Osteocyte (in vitro differentiated cells): ENCODE results near the gene ZNF277. TPM values are rescaled to one million over a fixed set of nuclear protein-coding genes. Genes with fewer than 3 reads are reported as not detected.

Source experiments
- DNase-seq: peaks from one replicate; pipeline ENCODE4 v3.0.0; 2021; ENCODE audit warnings: mixed read lengths; ENCODE audit not compliant: unreplicated experiment; ENCODE audit errors: extremely low spot score
- H3K27ac Mint-ChIP-seq: one replicate; pipeline ENCODE4 v1.8.0; 2021; ENCODE audit warnings: mild to moderate bottlenecking, mixed read lengths; ENCODE audit not compliant: unreplicated experiment
- H3K27me3 Mint-ChIP-seq: one replicate; pipeline ENCODE4 v1.8.0; 2021; ENCODE audit warnings: mixed read lengths; ENCODE audit not compliant: unreplicated experiment
- H3K36me3 Mint-ChIP-seq: one replicate; pipeline ENCODE4 v1.8.0; 2021; ENCODE audit warnings: mixed read lengths; ENCODE audit not compliant: unreplicated experiment
- H3K4me1 Mint-ChIP-seq: one replicate; pipeline ENCODE4 v1.8.0; 2021; ENCODE audit warnings: mixed read lengths; ENCODE audit not compliant: unreplicated experiment
- H3K4me3 Mint-ChIP-seq: one replicate; pipeline ENCODE4 v1.8.0; 2021; ENCODE audit warnings: mild to moderate bottlenecking, moderate library complexity, mixed read lengths; ENCODE audit not compliant: unreplicated experiment
- H3K9me3 Mint-ChIP-seq: one replicate; pipeline ENCODE4 v1.8.0; 2021; ENCODE audit warnings: mixed read lengths; ENCODE audit not compliant: unreplicated experiment
- total RNA-seq: library from RNA; stranded (reverse); gene quantifications from 2 replicates; pipeline ENCODE4 v1.2.1, GENCODE V29; 2021
- TF ChIP-seq, protein P1 (sequence below): fragments of 200-600 bp; sonication (generic); IDR thresholded peaks from 2 replicates; pipeline ENCODE4 v1.5.0; 2021; ENCODE audit warnings: antibody characterized with exemption, mild to moderate bottlenecking, moderate library complexity

Gene ZNF277
- total RNA-seq, 1 donor from 2014 or later: 28.1 TPM

DNA sequence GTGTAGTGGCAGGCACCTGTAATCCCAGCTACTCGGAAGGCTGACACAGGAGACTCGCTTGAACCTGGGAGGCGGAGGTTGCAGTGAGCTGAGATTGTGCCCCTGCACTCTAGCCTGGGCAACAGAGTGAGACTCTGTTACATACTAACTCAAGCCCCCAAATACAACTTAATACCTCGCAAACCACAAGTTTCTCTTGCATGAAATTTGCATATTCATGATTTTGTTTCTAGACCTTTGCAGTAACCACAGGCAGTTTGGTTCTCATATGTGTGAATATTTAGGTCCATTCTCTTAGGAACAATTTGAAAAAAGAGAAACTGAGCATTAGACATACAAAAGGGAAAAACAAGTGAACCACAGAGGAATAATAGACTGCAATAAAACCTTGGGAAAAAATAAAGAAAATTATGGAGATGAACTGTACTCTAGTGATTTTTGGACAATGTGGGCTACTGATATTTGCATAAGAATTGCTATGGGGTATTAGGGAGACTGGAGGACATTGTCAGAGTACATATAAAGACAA lies 77.0 kb downstream of the ZNF277 start:
- no peak overlapping the region for H3K27ac Mint-ChIP-seq
- H3K27me3 Mint-ChIP-seq: no peaks in the 10 kb centered on the region
- peaks cover 6% of the 10 kb centered on the region for H3K9me3 Mint-ChIP-seq
- TF ChIP-seq, protein P1, sequence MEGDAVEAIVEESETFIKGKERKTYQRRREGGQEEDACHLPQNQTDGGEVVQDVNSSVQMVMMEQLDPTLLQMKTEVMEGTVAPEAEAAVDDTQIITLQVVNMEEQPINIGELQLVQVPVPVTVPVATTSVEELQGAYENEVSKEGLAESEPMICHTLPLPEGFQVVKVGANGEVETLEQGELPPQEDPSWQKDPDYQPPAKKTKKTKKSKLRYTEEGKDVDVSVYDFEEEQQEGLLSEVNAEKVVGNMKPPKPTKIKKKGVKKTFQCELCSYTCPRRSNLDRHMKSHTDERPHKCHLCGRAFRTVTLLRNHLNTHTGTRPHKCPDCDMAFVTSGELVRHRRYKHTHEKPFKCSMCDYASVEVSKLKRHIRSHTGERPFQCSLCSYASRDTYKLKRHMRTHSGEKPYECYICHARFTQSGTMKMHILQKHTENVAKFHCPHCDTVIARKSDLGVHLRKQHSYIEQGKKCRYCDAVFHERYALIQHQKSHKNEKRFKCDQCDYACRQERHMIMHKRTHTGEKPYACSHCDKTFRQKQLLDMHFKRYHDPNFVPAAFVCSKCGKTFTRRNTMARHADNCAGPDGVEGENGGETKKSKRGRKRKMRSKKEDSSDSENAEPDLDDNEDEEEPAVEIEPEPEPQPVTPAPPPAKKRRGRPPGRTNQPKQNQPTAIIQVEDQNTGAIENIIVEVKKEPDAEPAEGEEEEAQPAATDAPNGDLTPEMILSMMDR: no peak
- H3K36me3 Mint-ChIP-seq: peaks cover 3% of the 10 kb centered on the region
- no peak overlapping the region for H3K4me3 Mint-ChIP-seq
- H3K4me1 Mint-ChIP-seq: peaks cover 19% of the 10 kb centered on the region
- no peak for DNase-seq

DNA sequence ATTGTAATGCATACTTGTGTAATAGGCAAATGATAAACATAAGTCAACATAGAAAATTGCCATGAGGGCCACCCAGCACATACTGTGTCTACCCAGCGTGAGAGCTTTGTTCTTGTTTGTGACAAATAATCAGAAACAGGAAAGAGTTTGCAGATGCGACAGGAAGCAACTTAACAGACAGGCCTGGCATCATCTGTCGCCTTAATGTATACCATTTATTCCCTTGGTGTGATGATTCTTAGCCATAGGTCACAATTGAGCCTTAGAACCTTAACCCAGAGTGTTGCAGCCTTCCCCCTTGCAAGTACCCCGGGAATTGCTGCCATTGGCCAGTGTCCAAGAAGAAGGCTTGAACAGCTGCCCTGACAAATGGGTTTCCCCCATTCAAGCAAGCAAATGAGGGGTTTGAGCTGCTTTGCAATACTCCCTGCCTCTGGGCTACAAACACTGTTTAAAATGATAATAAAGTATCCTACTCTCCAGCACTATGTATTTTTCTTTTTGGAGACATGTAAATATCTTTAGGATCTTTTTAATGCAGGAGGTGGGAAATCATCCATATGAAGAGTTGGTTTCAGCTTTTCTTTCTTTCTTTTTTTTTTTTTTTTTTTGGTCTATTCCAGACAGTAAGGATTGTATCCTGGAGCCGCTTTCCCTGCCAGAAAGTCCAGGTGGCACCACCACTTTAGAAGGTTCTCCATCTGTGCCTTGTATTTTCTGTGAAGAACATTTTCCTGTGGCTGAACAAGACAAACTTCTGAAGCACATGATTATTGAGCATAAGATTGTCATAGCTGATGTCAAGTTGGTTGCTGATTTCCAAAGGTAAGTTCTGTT lies 80.0 kb downstream of the ZNF277 start:
- Mint-ChIP-seq H3K4me1 (peaks cover 36% of the 10 kb centered on the region), H3K27me3 (no peaks in the 10 kb centered on the region), H3K9me3 (no peaks in the 10 kb centered on the region), H3K27ac (peak overlapping the region; percentile 60), H3K36me3 (peaks cover 3% of the 10 kb centered on the region), H3K4me3 (no peak overlapping the region)
- no peak for DNase-seq
- TF ChIP-seq, protein P1: no peak

DNA sequence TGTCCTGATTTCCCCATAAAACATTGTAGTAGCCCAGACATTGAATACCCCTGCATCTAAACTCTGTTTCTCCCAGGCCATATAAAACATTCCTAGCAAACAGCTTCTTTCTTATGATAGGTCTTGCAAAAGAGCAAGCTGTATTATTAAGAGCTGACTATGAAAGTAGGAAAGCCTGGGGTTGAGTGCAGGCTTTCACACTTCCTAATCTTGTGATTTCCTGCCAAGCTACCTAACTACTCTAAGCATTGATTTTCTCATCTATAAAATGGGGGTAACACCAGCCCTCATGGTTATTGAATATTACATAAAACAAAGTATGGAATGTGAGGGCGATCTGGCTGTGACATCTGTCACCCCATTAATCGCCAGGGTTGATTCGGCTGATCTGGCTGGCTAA lies 81.8 kb downstream of the ZNF277 start:
- TF ChIP-seq, protein P1: no peak
- H3K4me1 Mint-ChIP-seq: peaks cover 36% of the 10 kb centered on the region
- H3K27ac Mint-ChIP-seq: no peak overlapping the region
- peaks cover 5% of the 10 kb centered on the region for H3K36me3 Mint-ChIP-seq
- no peaks in the 10 kb centered on the region for H3K9me3 Mint-ChIP-seq
- no peaks in the 10 kb centered on the region for H3K27me3 Mint-ChIP-seq
- DNase-seq: no peak
- H3K4me3 Mint-ChIP-seq: no peak overlapping the region

DNA sequence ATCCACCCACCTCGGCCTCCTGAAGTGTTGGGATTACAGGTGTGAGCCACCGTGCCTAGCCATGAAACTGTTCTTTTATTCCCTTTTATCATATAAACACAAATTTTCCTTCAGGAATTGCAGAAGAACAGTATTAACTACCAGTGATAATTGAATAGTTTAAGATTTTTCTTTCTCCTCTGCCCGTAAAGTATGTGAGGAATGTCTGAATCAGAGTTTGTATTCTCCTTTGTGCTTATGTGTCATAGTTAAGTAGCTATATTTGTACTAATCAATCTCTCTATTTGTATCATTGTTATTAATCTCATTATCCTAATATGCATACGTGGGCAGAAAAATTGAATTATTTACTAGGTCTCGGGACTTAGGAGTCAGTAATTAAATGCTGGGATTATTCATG lies 83.6 kb downstream of the ZNF277 start:
- Mint-ChIP-seq H3K27me3 (no peaks in the 10 kb centered on the region), H3K4me1 (peaks cover 39% of the 10 kb centered on the region), H3K36me3 (peaks cover 5% of the 10 kb centered on the region), H3K4me3 (no peak overlapping the region), H3K9me3 (no peaks in the 10 kb centered on the region), H3K27ac (peak overlapping the region; percentile 25)
- DNase-seq: no peak
- TF ChIP-seq, protein P1: no peak

DNA sequence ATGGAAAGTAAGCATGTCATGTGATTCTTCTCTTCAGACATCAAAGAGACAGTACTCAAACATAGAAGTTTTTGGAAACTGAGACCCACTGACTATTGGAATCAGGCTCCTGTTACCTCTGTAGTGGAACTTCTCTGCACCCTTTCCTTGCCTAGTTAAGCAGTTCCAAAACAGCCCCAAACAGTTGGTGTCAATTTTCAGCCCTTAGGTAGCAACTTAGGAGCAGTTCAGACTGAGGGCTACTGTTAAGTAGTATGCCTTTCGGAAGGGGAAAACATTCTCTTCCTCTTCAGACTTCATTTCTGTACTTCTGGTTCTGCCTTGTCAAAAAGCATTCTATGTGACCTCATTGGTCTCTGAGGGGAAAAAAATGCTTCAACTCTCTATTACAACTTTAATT lies 85.7 kb downstream of the ZNF277 start:
- no peaks in the 10 kb centered on the region for H3K9me3 Mint-ChIP-seq
- no peaks in the 10 kb centered on the region for H3K27me3 Mint-ChIP-seq
- H3K4me3 Mint-ChIP-seq: no peak overlapping the region
- peaks cover 5% of the 10 kb centered on the region for H3K36me3 Mint-ChIP-seq
- TF ChIP-seq, protein P1: no peak
- peaks cover 41% of the 10 kb centered on the region for H3K4me1 Mint-ChIP-seq
- DNase-seq: no peak
- no peak overlapping the region for H3K27ac Mint-ChIP-seq
